Hepatocyte (in vitro differentiated cells): ENCODE data around the gene LMTK2. TPM values are rescaled to one million over a fixed set of nuclear protein-coding genes. Genes with fewer than 3 reads are reported as not detected.

Experiments used
- DNase-seq: peaks from one replicate; pipeline ENCODE4 v3.0.0-alpha.2; 2016; ENCODE audit warnings: low spot score
- H2AFZ ChIP-seq: fragments of 200-600 bp; sonication (generic); 2 replicates; pipeline ENCODE4 v1.6.0; 2016; ENCODE audit warnings: antibody characterized with exemption, mild to moderate bottlenecking
- H3K27ac ChIP-seq: fragments of 200-600 bp; sonication (generic); 2 replicates; pipeline ENCODE4 v1.5.1; 2016; ENCODE audit warnings: mild to moderate bottlenecking
- H3K27me3 ChIP-seq: fragments of 200-600 bp; sonication (generic); 2 replicates; pipeline ENCODE4 v1.6.1; 2016
- H3K36me3 ChIP-seq: fragments of 200-600 bp; sonication (generic); replicated peaks from 2 replicates; pipeline ENCODE4 v1.5.1; 2016; ENCODE audit warnings: low read depth; ENCODE audit not compliant: insufficient read depth
- H3K4me1 ChIP-seq: fragments of 200-600 bp; sonication (generic); 2 replicates; pipeline ENCODE4 v1.5.1; 2016; ENCODE audit warnings: mild to moderate bottlenecking, moderate library complexity; ENCODE audit not compliant: insufficient read depth
- H3K4me2 ChIP-seq: fragments of 200-600 bp; sonication (generic); 2 replicates; pipeline ENCODE4 v1.6.0; 2016
- H3K4me3 ChIP-seq: fragments of 200-600 bp; sonication (generic); 2 replicates; pipeline ENCODE4 v1.5.1; 2016; ENCODE audit warnings: mild to moderate bottlenecking
- H3K79me2 ChIP-seq: fragments of 200-600 bp; sonication (generic); 2 replicates; pipeline ENCODE4 v1.6.0; 2017; ENCODE audit warnings: mild to moderate bottlenecking
- H3K9me2 ChIP-seq: fragments of 200-600 bp; sonication (generic); replicated peaks from 2 replicates; pipeline ENCODE4 v1.6.0; 2017; ENCODE audit warnings: mild to moderate bottlenecking; ENCODE audit not compliant: insufficient read depth
- H3K9me3 ChIP-seq: fragments of 200-600 bp; sonication (generic); 2 replicates; pipeline ENCODE4 v1.5.1; 2016; ENCODE audit warnings: low read depth, mild to moderate bottlenecking
- H4K20me1 ChIP-seq: fragments of 200-600 bp; sonication (generic); 2 replicates; pipeline ENCODE4 v1.6.0; 2016; ENCODE audit warnings: mild to moderate bottlenecking; ENCODE audit not compliant: insufficient read depth, poor library complexity, severe bottlenecking
- CTCF ChIP-seq: fragments of 200-600 bp; sonication (generic); IDR thresholded peaks from 2 replicates; pipeline ENCODE4 v1.5.1; 2016; ENCODE audit warnings: antibody characterized with exemption, mild to moderate bottlenecking; ENCODE audit not compliant: poor library complexity
- EZH2 ChIP-seq: fragments of 200-600 bp; sonication (generic); IDR thresholded peaks from 2 replicates; pipeline ENCODE4 v1.6.1; 2016; ENCODE audit warnings: antibody characterized with exemption, mild to moderate bottlenecking, borderline replicate concordance
- EZH2phosphoT487 ChIP-seq: fragments of 200-600 bp; sonication (generic); IDR thresholded peaks from one replicate; pipeline ENCODE4 v1.6.1; 2018; ENCODE audit warnings: antibody characterized with exemption, mild to moderate bottlenecking, low read depth, moderate library complexity; ENCODE audit not compliant: unreplicated experiment, severe bottlenecking
- WGBS: methylation state at CpG from one replicate; pipeline ENCODE4 v1.1.6; 2016; ENCODE audit warnings: low lambda C conversion rate; ENCODE audit errors: missing lambda C conversion rate; 5-methylcytosine and 5-hydroxymethylcytosine counted together
- polyA plus RNA-seq: library from polyadenylated mRNA; unstranded; fragments of >200 nt; fragmentation: Nextera tagmentation; extraction: Ambion mirVana; gene quantifications from 2 replicates; pipeline ENCODE4 v1.2.1, GENCODE V29; 2016
- total RNA-seq: library from RNA; depleted of rRNA; stranded (reverse); fragments of >200 nt; gene quantifications from 2 replicates; pipeline ENCODE4 v1.2.3, GENCODE V29; 2014

LMTK2 gene
- total and polyA plus RNA-seq, 2 experiments from 2014 or later: 5.0 to 13.1 TPM

- Histone ChIP-seq H3K27me3 (no peaks in the 10 kb centered on the region), H3K4me1 (no peaks in the 10 kb centered on the region), H3K36me3 (no peaks in the 10 kb centered on the region), H3K27ac (no peak overlapping the region), H2AFZ (no peak overlapping the region), H3K4me2 (no peak overlapping the region), H3K9me2 (no peaks in the 10 kb centered on the region), H3K4me3 (no peak overlapping the region), H3K79me2 (no peaks in the 10 kb centered on the region), H3K9me3 (no peaks in the 10 kb centered on the region), H4K20me1 (no peaks in the 10 kb centered on the region)
- WGBS: 94% methylated on average over 25 of the region's 25 CpGs
- no peak for TF ChIP-seq CTCF
- no peak for TF ChIP-seq EZH2phosphoT487
- no peak for TF ChIP-seq EZH2
- no peak for DNase-seq
These were observed 107.5 kb downstream of the LMTK2 start for GRCh38 chr7:98213888-98214810.

- no peaks in the 10 kb centered on the region for H3K79me2 ChIP-seq
- no peak overlapping the region for H3K27ac ChIP-seq
- H3K9me3 ChIP-seq: no peaks in the 10 kb centered on the region
- no peaks in the 10 kb centered on the region for H3K9me2 ChIP-seq
- 95% methylated on average over 26 of the region's 27 CpGs for WGBS
- H2AFZ ChIP-seq: no peak overlapping the region
- H3K36me3 ChIP-seq: no peaks in the 10 kb centered on the region
- no peak overlapping the region for H3K4me2 ChIP-seq
- H3K4me1 ChIP-seq: no peaks in the 10 kb centered on the region
- H3K4me3 ChIP-seq: no peak overlapping the region
- TF ChIP-seq EZH2phosphoT487 (no peak), CTCF (no peak), EZH2 (no peak)
- no peaks in the 10 kb centered on the region for H4K20me1 ChIP-seq
- no peaks in the 10 kb centered on the region for H3K27me3 ChIP-seq
- DNase-seq: peak; percentile 3
These were observed 108.2 kb downstream of the LMTK2 start for GRCh38 chr7:98214811-98215321.

GRCh38 chr7:98215561-98216495 is 109.2 kb downstream of the LMTK2 start:
- 86% methylated on average over 32 of the region's 32 CpGs for WGBS
- H3K4me3 ChIP-seq: no peak overlapping the region
- no peaks in the 10 kb centered on the region for H3K79me2 ChIP-seq
- no peaks in the 10 kb centered on the region for H4K20me1 ChIP-seq
- H3K27me3 ChIP-seq: no peaks in the 10 kb centered on the region
- no peaks in the 10 kb centered on the region for H3K4me1 ChIP-seq
- no peaks in the 10 kb centered on the region for H3K9me2 ChIP-seq
- no peaks in the 10 kb centered on the region for H3K9me3 ChIP-seq
- H3K36me3 ChIP-seq: no peaks in the 10 kb centered on the region
- TF ChIP-seq CTCF (no peak), EZH2 (no peak), EZH2phosphoT487 (no peak)
- H3K4me2 ChIP-seq: no peak overlapping the region
- peak; percentile 4 for DNase-seq
- H2AFZ ChIP-seq: no peak overlapping the region
- H3K27ac ChIP-seq: no peak overlapping the region
